ENCODE results near the gene KREMEN2.
A peak's percentile ranks its signal among the peaks of the same experiment; 100 is the strongest.

Gene KREMEN2

GRCh38 chr16:2967211-2967631 is 3.1 kb downstream of the KREMEN2 start:
- H3K4me3 ChIP-seq (ENCODE audit: low read depth, low read length) = no peak overlapping the region
- TF ChIP-seq CTCF (IDR thresholded peaks at IDR 0.05; ENCODE audit: borderline replicate concordance, insufficient read depth, low read depth, low read length) = no peak

- no peak for TF ChIP-seq CTCF (IDR thresholded peaks at IDR 0.05; ENCODE audit: borderline replicate concordance, insufficient read depth, low read depth, low read length)
- no peak overlapping the region for H3K4me3 ChIP-seq (ENCODE audit: low read depth, low read length)
Measured at GRCh38 chr16:2967721-2968161, 3.7 kb downstream of the KREMEN2 start.

GRCh38 chr16:2968368-2968737 is 4.3 kb downstream of the KREMEN2 start:
- peak overlapping the region; percentile 66 for H3K4me3 ChIP-seq (ENCODE audit: low read depth, low read length)

GRCh38 chr16:2968738-2969544 is 4.9 kb downstream of the KREMEN2 start, which contains the start of gene PAQR4:
Gene PAQR4, plus strand, starts transcription at chr16:2969348. Its CDS starts 327 bp downstream, at chr16:2969675.
- TF ChIP-seq CTCF (IDR thresholded peaks at IDR 0.05; ENCODE audit: borderline replicate concordance, insufficient read depth, low read depth, low read length) = no peak

More at GRCh38 chr16:2968368-2968737, 4.3 kb downstream of the KREMEN2 start:
- TF ChIP-seq CTCF (IDR thresholded peaks at IDR 0.05; ENCODE audit: borderline replicate concordance, insufficient read depth, low read depth, low read length) = no peak

GRCh38 chr16:2969545-2970521 is 5.8 kb downstream of the KREMEN2 start:
- TF ChIP-seq CTCF (IDR thresholded peaks at IDR 0.05; ENCODE audit: borderline replicate concordance, insufficient read depth, low read depth, low read length) = peak; percentile 78
- peak overlapping the region; percentile 95 for H3K4me3 ChIP-seq (ENCODE audit: low read depth, low read length)

More at GRCh38 chr16:2968738-2969544, 4.9 kb downstream of the KREMEN2 start, which contains the start of gene PAQR4:
- peak within 1 kb of the TSS; percentile 95 for H3K4me3 ChIP-seq (ENCODE audit: low read depth, low read length)

- peak overlapping the region; percentile 95 for H3K4me3 ChIP-seq (ENCODE audit: low read depth, low read length)
- TF ChIP-seq CTCF (IDR thresholded peaks at IDR 0.05; ENCODE audit: borderline replicate concordance, insufficient read depth, low read depth, low read length) = no peak
Measured at GRCh38 chr16:2970563-2970962, 6.5 kb downstream of the KREMEN2 start.

Measured in GM12875 (cell line).